Measurements from ENCODE around the gene UBA5. TPM values are rescaled to one million over a fixed set of nuclear protein-coding genes. Genes with fewer than 3 reads are reported as not detected.
A peak's percentile ranks its signal among the peaks of the same experiment; 100 is the strongest.

Gene UBA5
- polyA plus RNA-seq, 2 of the 4 experiments (the other 2 are of a cell fraction), result 41.8 to 49.1 TPM

- no peak for DNase-seq (ENCODE audit: low read depth in 1 of 2, low spot score in 1 of 2)
- POLR2A ChIA-PET, result no interaction called here
- Histone ChIP-seq H3K9me3 (no peaks in the 10 kb centered on the region), H3K4me1 (peaks cover 5% of the 10 kb centered on the region; the same call in 1 of the 3 replicates), H3K4me2 (peak overlapping the region; percentile 94), H3K4me3 (no peak overlapping the region), H3K27ac (no peak overlapping the region)
- WGBS (ENCODE audit: missing lambda C conversion rate), result 90% methylated on average over 6 of the region's 6 CpGs
- CTCF ChIA-PET, result no interaction called here
- no peak for TF ChIP-seq JUNB (IDR thresholded peaks at IDR 0.05)
- TF ChIP-seq, protein P1, sequence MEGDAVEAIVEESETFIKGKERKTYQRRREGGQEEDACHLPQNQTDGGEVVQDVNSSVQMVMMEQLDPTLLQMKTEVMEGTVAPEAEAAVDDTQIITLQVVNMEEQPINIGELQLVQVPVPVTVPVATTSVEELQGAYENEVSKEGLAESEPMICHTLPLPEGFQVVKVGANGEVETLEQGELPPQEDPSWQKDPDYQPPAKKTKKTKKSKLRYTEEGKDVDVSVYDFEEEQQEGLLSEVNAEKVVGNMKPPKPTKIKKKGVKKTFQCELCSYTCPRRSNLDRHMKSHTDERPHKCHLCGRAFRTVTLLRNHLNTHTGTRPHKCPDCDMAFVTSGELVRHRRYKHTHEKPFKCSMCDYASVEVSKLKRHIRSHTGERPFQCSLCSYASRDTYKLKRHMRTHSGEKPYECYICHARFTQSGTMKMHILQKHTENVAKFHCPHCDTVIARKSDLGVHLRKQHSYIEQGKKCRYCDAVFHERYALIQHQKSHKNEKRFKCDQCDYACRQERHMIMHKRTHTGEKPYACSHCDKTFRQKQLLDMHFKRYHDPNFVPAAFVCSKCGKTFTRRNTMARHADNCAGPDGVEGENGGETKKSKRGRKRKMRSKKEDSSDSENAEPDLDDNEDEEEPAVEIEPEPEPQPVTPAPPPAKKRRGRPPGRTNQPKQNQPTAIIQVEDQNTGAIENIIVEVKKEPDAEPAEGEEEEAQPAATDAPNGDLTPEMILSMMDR (IDR thresholded peaks at IDR 0.05), result no peak
- no peak for TF ChIP-seq BCL3 (IDR thresholded peaks at IDR 0.05)
- TF ChIP-seq BHLHE40 (IDR thresholded peaks at IDR 0.05; ENCODE audit: low read depth, low read length), result no peak
- TF ChIP-seq GATA3 (IDR thresholded peaks at IDR 0.05; ENCODE audit: borderline replicate concordance), result no peak
- TF ChIP-seq RNF2 (IDR thresholded peaks at IDR 0.05; ENCODE audit: borderline replicate concordance, low read depth), result no peak
- no peak for TF ChIP-seq KDM1A (IDR thresholded peaks at IDR 0.05; ENCODE audit: low read depth)
- no peak for TF ChIP-seq TP53 (CRISPR knock-in tag; IDR thresholded peaks at IDR 0.05)
- no peak for ATAC-seq
- FAIRE-seq, result no peak
Measured at GRCh38 chr3:132720228-132720627, 60.1 kb downstream of the UBA5 start.

DNA sequence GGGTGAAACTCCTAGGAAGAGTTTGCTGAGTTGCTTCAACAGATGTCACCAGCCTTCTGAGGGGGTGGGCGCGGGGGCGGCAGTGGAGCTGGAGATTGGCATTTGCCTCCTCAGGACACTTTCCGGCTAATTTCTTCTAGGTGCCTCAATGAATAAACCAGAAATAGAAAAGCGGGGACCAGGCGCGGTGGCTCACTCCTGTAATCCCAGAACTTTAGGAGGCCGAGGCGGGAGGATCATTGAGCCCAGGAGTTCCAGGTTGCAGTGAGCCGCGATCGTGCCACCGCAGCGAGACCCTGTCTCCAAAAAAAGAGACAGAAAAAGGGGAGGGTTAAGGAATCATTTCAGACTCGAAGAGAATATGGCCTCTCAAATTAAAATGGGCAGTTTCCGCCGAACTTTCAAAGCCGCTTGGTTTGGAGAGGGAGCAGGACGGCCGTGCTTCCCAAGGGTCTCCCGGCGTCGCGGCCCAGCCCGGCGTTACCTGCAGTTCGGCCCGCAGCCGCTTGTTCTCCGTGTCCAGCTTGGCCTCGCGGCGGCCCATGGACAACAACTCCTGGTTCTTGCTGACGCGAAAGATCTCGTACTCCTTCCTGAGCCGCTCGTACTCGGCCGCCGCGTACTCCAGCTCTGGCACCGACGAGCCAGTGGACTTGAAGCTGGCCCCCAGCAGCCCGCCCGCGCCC lies 61.5 kb downstream of the UBA5 start:
- POLR2A ChIA-PET, result no interaction called here
- ATAC-seq (peak; percentile 70 to 79), DNase-seq (ENCODE audit: low read depth in 1 of 2, low spot score in 1 of 2) (peak; percentile 43 to 70), FAIRE-seq (no peak)
- 3% methylated on average over 31 of the region's 47 CpGs for WGBS (ENCODE audit: missing lambda C conversion rate)
- no peaks in the 10 kb centered on the region for H3K9me3 ChIP-seq
- TF ChIP-seq TP53 (CRISPR knock-in tag; IDR thresholded peaks at IDR 0.05), result no peak
- TF ChIP-seq MAFK (IDR thresholded peaks at IDR 0.05; ENCODE audit: partially characterized antibody), result peak; percentile 36
- TF ChIP-seq, protein P2, sequence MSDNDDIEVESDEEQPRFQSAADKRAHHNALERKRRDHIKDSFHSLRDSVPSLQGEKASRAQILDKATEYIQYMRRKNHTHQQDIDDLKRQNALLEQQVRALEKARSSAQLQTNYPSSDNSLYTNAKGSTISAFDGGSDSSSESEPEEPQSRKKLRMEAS (IDR thresholded peaks at IDR 0.05), result peak; percentile 30; the same call in 1 of the 2 replicates
- TF ChIP-seq RNF2 (IDR thresholded peaks at IDR 0.05; ENCODE audit: borderline replicate concordance, low read depth), result no peak
- H3K27ac ChIP-seq, result peak overlapping the region; percentile 90 to 99
- peaks cover 5% of the 10 kb centered on the region; the same call in 1 of the 3 replicates for H3K4me1 ChIP-seq
- CTCF ChIA-PET, result no interaction called here
- H3K4me2 ChIP-seq, result peak overlapping the region; percentile 94
- H3K4me3 ChIP-seq, result peak overlapping the region; percentile 86

GRCh38 chr3:132722165-132723023 lies 62.3 kb downstream of the UBA5 start, which contains the start of gene NPHP3:
NPHP3 (minus strand) TSS chr3:132722409; CDS start chr3:132722355, 54 bp downstream.
- 0% methylated on average over 1 of the region's 96 CpGs for WGBS (ENCODE audit: missing lambda C conversion rate)
- DNase-seq (ENCODE audit: low read depth in 1 of 2, low spot score in 1 of 2), result peak; percentile 77 to 94
- no peak for FAIRE-seq
- Histone ChIP-seq H3K4me2 (peak within 1 kb of the TSS; percentile 94), H3K4me1 (peaks cover 5% of the 10 kb centered on the region; the same call in 1 of the 3 replicates), H3K27ac (peak within 1 kb of the TSS; percentile 90 to 99), H3K4me3 (peak within 1 kb of the TSS; percentile 86), H3K9me3 (no peaks in the 10 kb centered on the region)
- ChIA-PET CTCF (interaction anchor here (1.2 kb wide), 1 partner anchor 9 kb away, joined by 3 read pairs; no protein-coding TSS in a partner anchor), POLR2A (no interaction called here)
- TF ChIP-seq PHF8 (IDR thresholded peaks at IDR 0.05; ENCODE audit: borderline replicate concordance, low read depth) (peak; percentile 72; the same call in 1 of the 2 replicates), BHLHE40 (IDR thresholded peaks at IDR 0.05; ENCODE audit: low read depth, low read length) (no peak), E2F6 (IDR thresholded peaks at IDR 0.05; ENCODE audit: borderline replicate concordance, low read depth) (no peak), MAFK (IDR thresholded peaks at IDR 0.05; ENCODE audit: partially characterized antibody) (no peak), POLR2A (IDR thresholded peaks at IDR 0.05; ENCODE audit: low read length) (peak; percentile 87), TFCP2L1 (CRISPR knock-in tag; IDR thresholded peaks at IDR 0.05) (no peak), EHF (CRISPR knock-in tag; IDR thresholded peaks at IDR 0.05) (no peak)
- TF ChIP-seq, protein P3, sequence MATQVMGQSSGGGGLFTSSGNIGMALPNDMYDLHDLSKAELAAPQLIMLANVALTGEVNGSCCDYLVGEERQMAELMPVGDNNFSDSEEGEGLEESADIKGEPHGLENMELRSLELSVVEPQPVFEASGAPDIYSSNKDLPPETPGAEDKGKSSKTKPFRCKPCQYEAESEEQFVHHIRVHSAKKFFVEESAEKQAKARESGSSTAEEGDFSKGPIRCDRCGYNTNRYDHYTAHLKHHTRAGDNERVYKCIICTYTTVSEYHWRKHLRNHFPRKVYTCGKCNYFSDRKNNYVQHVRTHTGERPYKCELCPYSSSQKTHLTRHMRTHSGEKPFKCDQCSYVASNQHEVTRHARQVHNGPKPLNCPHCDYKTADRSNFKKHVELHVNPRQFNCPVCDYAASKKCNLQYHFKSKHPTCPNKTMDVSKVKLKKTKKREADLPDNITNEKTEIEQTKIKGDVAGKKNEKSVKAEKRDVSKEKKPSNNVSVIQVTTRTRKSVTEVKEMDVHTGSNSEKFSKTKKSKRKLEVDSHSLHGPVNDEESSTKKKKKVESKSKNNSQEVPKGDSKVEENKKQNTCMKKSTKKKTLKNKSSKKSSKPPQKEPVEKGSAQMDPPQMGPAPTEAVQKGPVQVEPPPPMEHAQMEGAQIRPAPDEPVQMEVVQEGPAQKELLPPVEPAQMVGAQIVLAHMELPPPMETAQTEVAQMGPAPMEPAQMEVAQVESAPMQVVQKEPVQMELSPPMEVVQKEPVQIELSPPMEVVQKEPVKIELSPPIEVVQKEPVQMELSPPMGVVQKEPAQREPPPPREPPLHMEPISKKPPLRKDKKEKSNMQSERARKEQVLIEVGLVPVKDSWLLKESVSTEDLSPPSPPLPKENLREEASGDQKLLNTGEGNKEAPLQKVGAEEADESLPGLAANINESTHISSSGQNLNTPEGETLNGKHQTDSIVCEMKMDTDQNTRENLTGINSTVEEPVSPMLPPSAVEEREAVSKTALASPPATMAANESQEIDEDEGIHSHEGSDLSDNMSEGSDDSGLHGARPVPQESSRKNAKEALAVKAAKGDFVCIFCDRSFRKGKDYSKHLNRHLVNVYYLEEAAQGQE (IDR thresholded peaks at IDR 0.05), result no peak
- TF ChIP-seq, protein P2 (IDR thresholded peaks at IDR 0.05), result 0 out of 2 replicates have a peak, but pooled peaks have one; percentile 10
- TF ChIP-seq, protein P4, sequence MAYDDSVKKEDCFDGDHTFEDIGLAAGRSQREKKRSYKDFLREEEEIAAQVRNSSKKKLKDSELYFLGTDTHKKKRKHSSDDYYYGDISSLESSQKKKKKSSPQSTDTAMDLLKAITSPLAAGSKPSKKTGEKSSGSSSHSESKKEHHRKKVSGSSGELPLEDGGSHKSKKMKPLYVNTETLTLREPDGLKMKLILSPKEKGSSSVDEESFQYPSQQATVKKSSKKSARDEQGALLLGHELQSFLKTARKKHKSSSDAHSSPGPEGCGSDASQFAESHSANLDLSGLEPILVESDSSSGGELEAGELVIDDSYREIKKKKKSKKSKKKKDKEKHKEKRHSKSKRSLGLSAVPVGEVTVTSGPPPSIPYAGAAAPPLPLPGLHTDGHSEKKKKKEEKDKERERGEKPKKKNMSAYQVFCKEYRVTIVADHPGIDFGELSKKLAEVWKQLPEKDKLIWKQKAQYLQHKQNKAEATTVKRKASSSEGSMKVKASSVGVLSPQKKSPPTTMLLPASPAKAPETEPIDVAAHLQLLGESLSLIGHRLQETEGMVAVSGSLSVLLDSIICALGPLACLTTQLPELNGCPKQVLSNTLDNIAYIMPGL (CRISPR knock-in tag; IDR thresholded peaks at IDR 0.05; ENCODE audit: borderline replicate concordance), result 0 out of 2 replicates have a peak, but pooled peaks have one; percentile 11
- ATAC-seq, result peak; percentile 84 to 94
